Measurements from ENCODE around the gene NRARP. TPM values are rescaled to one million over a fixed set of nuclear protein-coding genes. Genes with fewer than 3 reads are reported as not detected.

NRARP gene
- total and polyA plus RNA-seq, 2 of the 13 experiments (the other 11 are each of a cell fraction or from before 2014, with no cell fraction given) = 0.22 to 0.46 TPM

DNA sequence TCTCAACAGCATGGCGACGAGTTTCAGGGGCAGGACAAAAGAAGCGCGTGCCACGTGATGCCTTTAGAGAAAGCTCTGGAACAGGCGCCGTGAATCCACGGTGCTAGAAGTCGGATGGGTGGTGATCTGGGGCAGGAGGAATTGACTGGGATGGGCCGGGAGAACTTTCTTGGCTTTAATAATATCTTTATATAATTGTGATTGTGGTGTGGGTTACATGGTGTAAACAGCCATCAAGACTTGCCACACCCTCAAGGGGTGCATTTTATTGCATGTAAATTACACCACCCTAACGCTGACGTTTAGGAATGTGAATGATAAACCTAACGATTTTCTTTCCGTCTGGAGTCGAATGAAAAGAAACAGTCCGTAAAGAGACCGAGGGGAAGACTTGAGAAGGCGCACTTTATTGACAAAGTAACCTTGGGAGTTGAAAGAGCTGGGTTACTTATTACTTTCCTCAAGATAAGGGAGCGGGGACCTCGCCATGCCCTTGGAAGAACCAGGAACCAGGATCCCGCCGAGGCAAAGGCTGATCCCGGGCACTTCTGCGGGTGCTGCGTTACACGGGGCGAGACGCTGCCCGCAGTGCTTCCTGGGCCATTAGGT is 8.5 kb downstream of the NRARP start:
- BruUV-seq (replicated peaks) = no TSS peak
- POLR2A ChIA-PET = interaction anchor here (1.0 to 1.5 kb wide), 4 partner anchors 9 to 53 kb away, joined by 3 to 11 read pairs (median 5); partner anchors contain the start of genes NRARP, TOR4A and TUBB4B
- DNase-seq (ENCODE audit: low spot score) (no peak), ATAC-seq (0 out of 3 replicates have a peak, but pooled peaks have one; percentile 2), FAIRE-seq (no peak)
- Histone ChIP-seq H3K27ac (ENCODE audit: extremely low read length, insufficient read depth, low read length) (no peak overlapping the region), H3K36me3 (replicated peaks in 1 of 2; ENCODE audit: control insufficient read depth in 1 of 2, insufficient read depth in 2 of 2, low read length in 2 of 2) (no peaks in the 10 kb centered on the region), H4K20me1 (ENCODE audit: insufficient read depth, low read length) (no peaks in the 10 kb centered on the region), H3K9me3 (ENCODE audit: low read length) (no peaks in the 10 kb centered on the region), H3K9ac (ENCODE audit: insufficient read depth, low read depth, low read length) (peak overlapping the region; percentile 44), H2AFZ (ENCODE audit: low read length) (peak overlapping the region; percentile 58), H3K27me3 (ENCODE audit: control insufficient read depth in 1 of 2, insufficient read depth in 2 of 2, low read length in 2 of 2) (peaks cover 4 to 21% of the 10 kb centered on the region in 2 experiments; a peak in 4 of 5 replicates), H3K79me2 (ENCODE audit: insufficient read depth, low read length) (no peaks in the 10 kb centered on the region), H3K4me3 (replicated peaks in 1 of 3; ENCODE audit: insufficient read depth in 1 of 3, low read depth in 2 of 3, low read length in 3 of 3) (peak overlapping the region; percentile 47 to 67 (median 55)), H3K4me2 (ENCODE audit: low read depth, low read length) (peak overlapping the region; percentile 80), H3K4me1 (ENCODE audit: insufficient read depth, low read length) (peaks cover 59% of the 10 kb centered on the region)
- intact Hi-C loops (cut with micrococcal nuclease; ENCODE audit: unreplicated experiment) = no loop called here
- in situ Hi-C loops (cut with HindIII; ENCODE audit: extremely low pct_ligation_motif_present, low pct_unique_long_range_greater_than_20kb) = loop anchor here (5.0 kb wide), 1 partner anchor 114 kb away; no protein-coding TSS in a partner anchor
- 47% methylated on average over 29 of the region's 29 CpGs for WGBS (ENCODE audit: low lambda C conversion rate)
- TF ChIP-seq, protein P1, sequence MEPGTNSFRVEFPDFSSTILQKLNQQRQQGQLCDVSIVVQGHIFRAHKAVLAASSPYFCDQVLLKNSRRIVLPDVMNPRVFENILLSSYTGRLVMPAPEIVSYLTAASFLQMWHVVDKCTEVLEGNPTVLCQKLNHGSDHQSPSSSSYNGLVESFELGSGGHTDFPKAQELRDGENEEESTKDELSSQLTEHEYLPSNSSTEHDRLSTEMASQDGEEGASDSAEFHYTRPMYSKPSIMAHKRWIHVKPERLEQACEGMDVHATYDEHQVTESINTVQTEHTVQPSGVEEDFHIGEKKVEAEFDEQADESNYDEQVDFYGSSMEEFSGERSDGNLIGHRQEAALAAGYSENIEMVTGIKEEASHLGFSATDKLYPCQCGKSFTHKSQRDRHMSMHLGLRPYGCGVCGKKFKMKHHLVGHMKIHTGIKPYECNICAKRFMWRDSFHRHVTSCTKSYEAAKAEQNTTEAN (CRISPR knock-in tag; conservative IDR thresholded peaks at IDR 0.05) = peak; percentile 38; the same call in 1 of the 2 replicates
- no peak for TF ChIP-seq HMG20A (CRISPR knock-in tag; IDR thresholded peaks at IDR 0.05; ENCODE audit: borderline replicate concordance)
- CTCF ChIA-PET (ENCODE audit: low intra/inter-chr PET ratio, low total read pairs) = no interaction called here

DNA sequence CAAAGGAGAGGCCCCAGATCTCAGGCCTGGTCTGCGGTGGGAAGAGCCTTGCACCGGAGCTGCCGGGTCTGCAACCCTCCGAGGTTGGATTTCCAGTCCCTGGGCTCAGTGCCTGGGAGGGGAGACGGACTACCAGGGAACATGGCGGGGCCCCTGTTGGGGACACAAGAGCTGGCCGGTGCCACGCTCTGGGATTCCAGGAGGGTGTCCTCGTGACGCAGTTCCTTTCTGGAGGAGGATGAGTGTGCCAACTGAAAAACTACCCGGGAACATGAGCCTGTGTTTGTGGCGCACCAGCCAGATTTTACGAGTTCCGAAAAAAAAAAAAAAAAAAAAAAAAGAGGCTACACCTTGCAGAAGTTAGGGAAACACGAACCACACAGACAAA is 9.0 kb downstream of the NRARP start:
- H4K20me1 ChIP-seq (ENCODE audit: insufficient read depth, low read length) = no peaks in the 10 kb centered on the region
- WGBS (ENCODE audit: low lambda C conversion rate) = 90% methylated on average over 12 of the region's 15 CpGs
- H3K4me2 ChIP-seq (ENCODE audit: low read depth, low read length) = no peak overlapping the region
- ChIA-PET POLR2A (interaction anchor here (1.5 kb wide), 1 partner anchor 16 kb away, joined by 11 read pairs; the partner anchor contains the start of gene TOR4A), CTCF (ENCODE audit: low intra/inter-chr PET ratio, low total read pairs) (no interaction called here)
- no peak overlapping the region for H3K9ac ChIP-seq (ENCODE audit: insufficient read depth, low read depth, low read length)
- no TSS peak for BruUV-seq (replicated peaks)
- no peak for FAIRE-seq
- no peak overlapping the region for H3K4me3 ChIP-seq (replicated peaks in 1 of 3; ENCODE audit: insufficient read depth in 1 of 3, low read depth in 2 of 3, low read length in 3 of 3)
- H3K36me3 ChIP-seq (replicated peaks in 1 of 2; ENCODE audit: control insufficient read depth in 1 of 2, insufficient read depth in 2 of 2, low read length in 2 of 2) = no peaks in the 10 kb centered on the region
- DNase-seq (ENCODE audit: low spot score) = no peak
- H3K27ac ChIP-seq (ENCODE audit: extremely low read length, insufficient read depth, low read length) = no peak overlapping the region
- H3K79me2 ChIP-seq (ENCODE audit: insufficient read depth, low read length) = no peaks in the 10 kb centered on the region
- peaks cover 54% of the 10 kb centered on the region for H3K4me1 ChIP-seq (ENCODE audit: insufficient read depth, low read length)
- in situ Hi-C loops (cut with HindIII; ENCODE audit: extremely low pct_ligation_motif_present, low pct_unique_long_range_greater_than_20kb) = loop anchor here (5.0 kb wide), 1 partner anchor 114 kb away; no protein-coding TSS in a partner anchor
- ATAC-seq = no peak
- intact Hi-C loops (cut with micrococcal nuclease; ENCODE audit: unreplicated experiment) = no loop called here
- no peak overlapping the region for H2AFZ ChIP-seq (ENCODE audit: low read length)
- peaks cover 4 to 17% of the 10 kb centered on the region in 2 experiments; a peak in 4 of 5 replicates for H3K27me3 ChIP-seq (ENCODE audit: control insufficient read depth in 1 of 2, insufficient read depth in 2 of 2, low read length in 2 of 2)
- no peak for TF ChIP-seq FOSL2 (CRISPR knock-in tag; IDR thresholded peaks at IDR 0.05)
- no peak for TF ChIP-seq AHR (CRISPR knock-in tag; IDR thresholded peaks at IDR 0.05)
- H3K9me3 ChIP-seq (ENCODE audit: low read length) = no peaks in the 10 kb centered on the region
